Measurements from ENCODE around the gene ABCA1.

Gene ABCA1

GRCh38 chr9:104851546-104851920 lies 76.4 kb downstream of the ABCA1 start:
- no peak overlapping the region for H3K4me3 ChIP-seq (ENCODE audit: low read length)
- TF ChIP-seq, protein P1, sequence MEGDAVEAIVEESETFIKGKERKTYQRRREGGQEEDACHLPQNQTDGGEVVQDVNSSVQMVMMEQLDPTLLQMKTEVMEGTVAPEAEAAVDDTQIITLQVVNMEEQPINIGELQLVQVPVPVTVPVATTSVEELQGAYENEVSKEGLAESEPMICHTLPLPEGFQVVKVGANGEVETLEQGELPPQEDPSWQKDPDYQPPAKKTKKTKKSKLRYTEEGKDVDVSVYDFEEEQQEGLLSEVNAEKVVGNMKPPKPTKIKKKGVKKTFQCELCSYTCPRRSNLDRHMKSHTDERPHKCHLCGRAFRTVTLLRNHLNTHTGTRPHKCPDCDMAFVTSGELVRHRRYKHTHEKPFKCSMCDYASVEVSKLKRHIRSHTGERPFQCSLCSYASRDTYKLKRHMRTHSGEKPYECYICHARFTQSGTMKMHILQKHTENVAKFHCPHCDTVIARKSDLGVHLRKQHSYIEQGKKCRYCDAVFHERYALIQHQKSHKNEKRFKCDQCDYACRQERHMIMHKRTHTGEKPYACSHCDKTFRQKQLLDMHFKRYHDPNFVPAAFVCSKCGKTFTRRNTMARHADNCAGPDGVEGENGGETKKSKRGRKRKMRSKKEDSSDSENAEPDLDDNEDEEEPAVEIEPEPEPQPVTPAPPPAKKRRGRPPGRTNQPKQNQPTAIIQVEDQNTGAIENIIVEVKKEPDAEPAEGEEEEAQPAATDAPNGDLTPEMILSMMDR (conservative IDR thresholded peaks at IDR 0.05; ENCODE audit: low read length) = no peak
- DNase-seq (ENCODE audit: low read depth) = no peak

GRCh38 chr9:104850786-104851545 lies 77.0 kb downstream of the ABCA1 start:
- DNase-seq (ENCODE audit: low read depth) = peak; percentile 29
- H3K4me3 ChIP-seq (ENCODE audit: low read length) = no peak overlapping the region
- TF ChIP-seq, protein P1 (conservative IDR thresholded peaks at IDR 0.05; ENCODE audit: low read length) = no peak

GRCh38 chr9:104849023-104849422 lies 78.9 kb downstream of the ABCA1 start:
- no peak for DNase-seq (ENCODE audit: low read depth)
- no peak overlapping the region for H3K4me3 ChIP-seq (ENCODE audit: low read length)
- TF ChIP-seq, protein P1 (conservative IDR thresholded peaks at IDR 0.05; ENCODE audit: low read length) = no peak

DNA sequence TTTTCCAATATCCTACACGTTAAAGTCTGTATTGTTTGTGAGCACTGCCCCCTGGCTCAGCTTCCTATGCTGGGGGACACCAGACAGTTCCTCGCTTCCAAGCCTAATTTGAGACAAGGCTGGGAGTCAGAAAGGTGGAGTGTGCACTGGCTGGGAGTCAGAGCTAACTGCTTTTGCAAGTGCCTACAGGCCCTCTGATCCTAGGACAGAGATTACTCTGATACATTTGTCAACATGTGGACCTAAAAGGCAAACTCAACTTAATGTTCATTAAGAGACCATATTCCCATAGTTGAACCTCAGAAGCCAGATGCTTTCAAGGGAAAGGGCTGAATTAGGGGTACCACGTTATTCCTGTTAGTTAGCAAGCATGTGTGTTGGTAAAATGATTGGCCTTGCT lies 83.2 kb downstream of the ABCA1 start:
- no peak overlapping the region for H3K4me3 ChIP-seq (ENCODE audit: low read length)
- TF ChIP-seq, protein P1 (conservative IDR thresholded peaks at IDR 0.05; ENCODE audit: low read length) = no peak
- no peak for DNase-seq (ENCODE audit: low read depth)

DNA sequence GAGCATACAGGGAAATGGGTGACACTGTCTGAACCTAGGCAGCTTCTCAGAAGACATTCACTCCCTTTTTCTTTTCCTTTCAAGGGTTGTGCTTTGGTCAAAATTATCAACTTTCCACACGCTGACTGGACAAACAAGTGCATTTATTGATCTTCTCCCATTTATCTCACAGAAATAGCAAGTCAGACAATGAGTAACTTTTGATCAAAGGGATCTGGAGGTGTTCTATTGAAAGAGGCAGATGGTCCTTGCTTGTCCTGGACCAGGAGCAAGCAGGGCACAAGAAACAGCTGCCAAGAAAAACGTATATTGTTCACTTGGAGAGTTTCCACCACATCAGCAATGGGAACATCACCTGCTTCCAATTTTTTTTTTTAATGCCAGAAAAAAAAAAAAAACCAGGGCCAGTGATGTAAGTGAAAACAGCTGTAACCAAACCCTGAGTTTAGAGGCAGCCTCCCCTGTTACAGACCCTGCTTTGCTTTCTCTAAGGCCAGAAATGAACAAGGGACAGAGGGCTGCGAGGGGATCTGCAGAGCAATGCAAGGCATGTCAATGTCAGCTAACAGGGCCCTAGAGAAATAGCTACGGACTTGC lies 84.2 kb downstream of the ABCA1 start:
- DNase-seq (ENCODE audit: low read depth) = no peak
- H3K4me3 ChIP-seq (ENCODE audit: low read length) = no peak overlapping the region
- TF ChIP-seq, protein P1 (conservative IDR thresholded peaks at IDR 0.05; ENCODE audit: low read length) = no peak

GRCh38 chr9:104842698-104843097 lies 85.3 kb downstream of the ABCA1 start:
- DNase-seq (ENCODE audit: low read depth) = no peak
- TF ChIP-seq, protein P1 (conservative IDR thresholded peaks at IDR 0.05; ENCODE audit: low read length) = no peak
- no peak overlapping the region for H3K4me3 ChIP-seq (ENCODE audit: low read length)

DNA sequence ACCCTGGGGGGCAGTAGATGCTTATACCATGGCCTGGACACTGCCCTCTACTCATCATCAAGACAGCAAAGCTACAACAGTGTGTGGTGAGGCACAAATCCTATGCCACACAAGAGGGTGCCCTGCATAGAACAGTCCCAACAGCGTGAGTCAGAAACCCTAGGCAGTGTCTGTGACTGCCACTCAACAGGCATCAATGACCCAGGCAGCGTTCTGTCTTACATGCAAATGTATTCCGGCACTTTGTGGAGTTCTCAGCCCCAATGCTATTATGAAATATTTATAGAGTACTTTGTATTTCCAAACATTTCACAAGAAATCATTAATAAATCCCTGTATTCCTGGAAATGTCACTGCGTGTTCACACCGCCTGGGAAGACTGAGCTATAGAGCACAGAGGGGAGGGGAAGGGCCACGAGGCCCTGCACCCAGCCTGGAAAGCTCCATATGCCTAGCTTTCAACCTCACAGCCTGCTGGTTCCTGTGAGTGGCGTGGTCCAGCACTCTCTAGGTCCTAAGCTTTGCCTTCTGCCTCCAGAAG lies 86.3 kb downstream of the ABCA1 start:
- TF ChIP-seq, protein P1 (conservative IDR thresholded peaks at IDR 0.05; ENCODE audit: low read length) = no peak
- DNase-seq (ENCODE audit: low read depth) = no peak
- no peak overlapping the region for H3K4me3 ChIP-seq (ENCODE audit: low read length)

Measured in AG10803 (cell line).